Panc1 (cell line): ENCODE measurements around the gene SEC61G. TPM values are rescaled to one million over a fixed set of nuclear protein-coding genes. Genes with fewer than 3 reads are reported as not detected.

Experiments used
- ATAC-seq: fragments of 200-7000 bp; cut with Tn5 transposase; 2 replicates; pipeline ENCODE4 v1.9.1; 2020; ENCODE audit warnings: mild to moderate bottlenecking, moderate library complexity
- BruUV-seq: library from RNA; stranded (reverse); fragments of 400-500 nt; replicated peaks from 2 replicates; lab custom pipeline; 2021; lab: Mats Ljungman, UMichigan
- CTCF ChIA-PET: fragments of 300-600 bp; sonication (Branson Sonifier 250); formaldehyde crosslinking; loops from one replicate; lab custom pipeline; 2022; ENCODE audit warnings: antibody characterized with exemption; lab: Charles Lee
- POLR2A ChIA-PET: fragments of 300-600 bp; sonication (Branson Sonifier 250); formaldehyde crosslinking; loops from one replicate; lab custom pipeline; 2022; ENCODE audit warnings: antibody characterized with exemption; lab: Charles Lee
- DNase-seq: peaks from one replicate; pipeline ENCODE4 v3.0.0-alpha.2; 2010; ENCODE audit warnings: low read depth, low spot score
- H3K27ac ChIP-seq: 2 replicates; pipeline ENCODE4 v1.5.1; 2011; ENCODE audit warnings: mild to moderate bottlenecking, low read length, inconsistent platforms
- H3K27me3 ChIP-seq: fragments of 200-500 bp; sonication (Bioruptor generic); 2 replicates; pipeline ENCODE4 v1.6.0; 2014; ENCODE audit warnings: low read length, inconsistent platforms; ENCODE audit not compliant: control insufficient read depth, insufficient read depth
- H3K36me3 ChIP-seq: fragments of 200-500 bp; sonication (Bioruptor generic); 2 replicates; pipeline ENCODE4 v1.5.1; 2014; ENCODE audit warnings: inconsistent platforms, mild to moderate bottlenecking, low read length, moderate library complexity; ENCODE audit not compliant: control insufficient read depth, insufficient read depth
- H3K4me1 ChIP-seq: 2 replicates; pipeline ENCODE4 v1.5.1; 2011; ENCODE audit warnings: inconsistent platforms, mild to moderate bottlenecking, low read length, moderate library complexity; ENCODE audit not compliant: control insufficient read depth, insufficient read depth
- H3K4me3 ChIP-seq, 2 experiments: 2 replicates each; pipeline ENCODE4 v1.5.1; 2011 to 2012; ENCODE audit warnings: low read depth in 2 of 2, low read length in 2 of 2, mild to moderate bottlenecking in 2 of 2, inconsistent platforms in 1 of 2, moderate library complexity in 1 of 2
- H3K9me3 ChIP-seq: fragments of 200-500 bp; sonication (Bioruptor generic); 2 replicates; pipeline ENCODE4 v1.5.1; 2014; ENCODE audit warnings: low read depth, mild to moderate bottlenecking, inconsistent platforms, low read length, moderate library complexity; ENCODE audit not compliant: control insufficient read depth, insufficient read depth
- POLR2AphosphoS5 ChIP-seq: IDR thresholded peaks from 2 replicates; pipeline ENCODE4 v1.6.1; 2012; ENCODE audit warnings: mild to moderate bottlenecking, low read depth, low read length, moderate library complexity
- SIN3A ChIP-seq: IDR thresholded peaks from 2 replicates; pipeline ENCODE4 v1.6.1; 2012; ENCODE audit warnings: low read depth, mild to moderate bottlenecking, low read length, moderate library complexity, borderline replicate concordance; ENCODE audit not compliant: insufficient read depth
- TCF7L2 ChIP-seq: IDR thresholded peaks from 2 replicates; pipeline ENCODE4 v1.6.1; 2011; ENCODE audit warnings: mild to moderate bottlenecking, low read depth, low read length, inconsistent platforms
- in situ Hi-C: cut with HindIII; loops from 2 replicates; pipeline ENCODE4 v1.10.0; 2016; ENCODE audit warnings: low sequenced_read_pairs, low pct_unique_long_range_greater_than_20kb
- intact Hi-C: fragments of 100-400 bp; cut with micrococcal nuclease; formaldehyde crosslinking; loops from one replicate; pipeline ENCODE4 v1.10.0; 2022; ENCODE audit not compliant: unreplicated experiment
- total RNA-seq: library from RNA; stranded (reverse); gene quantifications from one replicate; pipeline ENCODE4 v1.2.1, GENCODE V29; 2021; ENCODE audit not compliant: unreplicated experiment
- TF ChIP-seq, protein P1 (sequence below): fragments of 450-650 bp; IDR thresholded peaks from 2 replicates; pipeline ENCODE4 v1.5.1; 2017; ENCODE audit warnings: mild to moderate bottlenecking
- TF ChIP-seq, protein P2 (sequence below), 2 experiments: IDR thresholded peaks; 2 replicates each; pipeline ENCODE4 v1.6.1; 2011 to 2012; ENCODE audit warnings: low read depth in 2 of 2, control low read depth in 1 of 2, low read length in 1 of 2, mild to moderate bottlenecking in 1 of 2, moderate library complexity in 1 of 2; ENCODE audit not compliant: insufficient read depth in 1 of 2

SEC61G gene
- total RNA-seq, 1 experiment from 2014 or later, result 197 TPM

DNA sequence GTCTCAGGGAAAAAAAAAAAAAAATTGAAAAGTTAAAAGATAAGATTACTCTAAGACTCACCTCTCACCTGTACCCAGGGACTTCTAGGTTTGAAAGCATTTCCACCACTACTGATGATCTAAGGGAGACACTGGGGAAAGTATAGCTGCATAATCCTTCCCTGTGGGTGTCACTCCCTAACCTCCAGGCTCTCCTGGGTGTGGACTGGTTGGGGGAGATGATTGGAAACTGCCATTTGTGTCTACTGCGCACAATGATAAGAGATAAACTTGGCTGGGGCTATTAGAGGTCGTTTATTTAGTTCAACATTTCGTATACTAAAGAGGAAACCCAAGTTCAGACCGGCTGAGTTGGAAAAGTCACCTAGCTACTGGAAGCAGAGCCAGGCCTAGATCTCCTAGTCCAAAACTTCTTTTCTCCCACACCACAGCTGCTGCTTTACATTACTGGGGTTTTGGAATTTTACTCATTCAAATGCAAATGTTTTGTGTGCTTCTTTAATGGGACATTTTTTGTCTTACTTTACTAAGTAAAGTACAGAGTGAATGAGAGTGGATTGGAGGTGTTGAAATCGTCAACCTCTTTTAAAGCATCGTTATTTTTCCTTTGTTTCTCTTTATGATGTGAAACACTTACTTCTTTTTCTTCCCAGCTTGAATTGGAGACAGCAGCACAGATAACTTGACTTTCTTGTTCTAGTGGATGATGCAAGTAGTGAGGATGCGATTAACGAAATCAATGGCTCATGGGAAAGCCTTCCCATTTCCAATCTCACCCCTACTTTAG is 22.3 kb upstream of the SEC61G start:
- no peaks in the 10 kb centered on the region for H3K36me3 ChIP-seq
- TF ChIP-seq TCF7L2 (no peak), SIN3A (no peak), POLR2AphosphoS5 (no peak)
- TF ChIP-seq, protein P1, sequence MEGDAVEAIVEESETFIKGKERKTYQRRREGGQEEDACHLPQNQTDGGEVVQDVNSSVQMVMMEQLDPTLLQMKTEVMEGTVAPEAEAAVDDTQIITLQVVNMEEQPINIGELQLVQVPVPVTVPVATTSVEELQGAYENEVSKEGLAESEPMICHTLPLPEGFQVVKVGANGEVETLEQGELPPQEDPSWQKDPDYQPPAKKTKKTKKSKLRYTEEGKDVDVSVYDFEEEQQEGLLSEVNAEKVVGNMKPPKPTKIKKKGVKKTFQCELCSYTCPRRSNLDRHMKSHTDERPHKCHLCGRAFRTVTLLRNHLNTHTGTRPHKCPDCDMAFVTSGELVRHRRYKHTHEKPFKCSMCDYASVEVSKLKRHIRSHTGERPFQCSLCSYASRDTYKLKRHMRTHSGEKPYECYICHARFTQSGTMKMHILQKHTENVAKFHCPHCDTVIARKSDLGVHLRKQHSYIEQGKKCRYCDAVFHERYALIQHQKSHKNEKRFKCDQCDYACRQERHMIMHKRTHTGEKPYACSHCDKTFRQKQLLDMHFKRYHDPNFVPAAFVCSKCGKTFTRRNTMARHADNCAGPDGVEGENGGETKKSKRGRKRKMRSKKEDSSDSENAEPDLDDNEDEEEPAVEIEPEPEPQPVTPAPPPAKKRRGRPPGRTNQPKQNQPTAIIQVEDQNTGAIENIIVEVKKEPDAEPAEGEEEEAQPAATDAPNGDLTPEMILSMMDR, result no peak
- TF ChIP-seq, protein P2, sequence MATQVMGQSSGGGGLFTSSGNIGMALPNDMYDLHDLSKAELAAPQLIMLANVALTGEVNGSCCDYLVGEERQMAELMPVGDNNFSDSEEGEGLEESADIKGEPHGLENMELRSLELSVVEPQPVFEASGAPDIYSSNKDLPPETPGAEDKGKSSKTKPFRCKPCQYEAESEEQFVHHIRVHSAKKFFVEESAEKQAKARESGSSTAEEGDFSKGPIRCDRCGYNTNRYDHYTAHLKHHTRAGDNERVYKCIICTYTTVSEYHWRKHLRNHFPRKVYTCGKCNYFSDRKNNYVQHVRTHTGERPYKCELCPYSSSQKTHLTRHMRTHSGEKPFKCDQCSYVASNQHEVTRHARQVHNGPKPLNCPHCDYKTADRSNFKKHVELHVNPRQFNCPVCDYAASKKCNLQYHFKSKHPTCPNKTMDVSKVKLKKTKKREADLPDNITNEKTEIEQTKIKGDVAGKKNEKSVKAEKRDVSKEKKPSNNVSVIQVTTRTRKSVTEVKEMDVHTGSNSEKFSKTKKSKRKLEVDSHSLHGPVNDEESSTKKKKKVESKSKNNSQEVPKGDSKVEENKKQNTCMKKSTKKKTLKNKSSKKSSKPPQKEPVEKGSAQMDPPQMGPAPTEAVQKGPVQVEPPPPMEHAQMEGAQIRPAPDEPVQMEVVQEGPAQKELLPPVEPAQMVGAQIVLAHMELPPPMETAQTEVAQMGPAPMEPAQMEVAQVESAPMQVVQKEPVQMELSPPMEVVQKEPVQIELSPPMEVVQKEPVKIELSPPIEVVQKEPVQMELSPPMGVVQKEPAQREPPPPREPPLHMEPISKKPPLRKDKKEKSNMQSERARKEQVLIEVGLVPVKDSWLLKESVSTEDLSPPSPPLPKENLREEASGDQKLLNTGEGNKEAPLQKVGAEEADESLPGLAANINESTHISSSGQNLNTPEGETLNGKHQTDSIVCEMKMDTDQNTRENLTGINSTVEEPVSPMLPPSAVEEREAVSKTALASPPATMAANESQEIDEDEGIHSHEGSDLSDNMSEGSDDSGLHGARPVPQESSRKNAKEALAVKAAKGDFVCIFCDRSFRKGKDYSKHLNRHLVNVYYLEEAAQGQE (IDR thresholded peaks at IDR 0.05; ENCODE audit: insufficient read depth in 1 of 2, low read depth in 2 of 2, low read length in 1 of 2), result no peak
- ChIA-PET POLR2A (no interaction called here), CTCF (interaction anchor here (0.9 kb wide), 1 partner anchor 474 kb away, joined by 4 read pairs; no protein-coding TSS in a partner anchor)
- BruUV-seq, result no TSS peak
- H3K27me3 ChIP-seq, result no peaks in the 10 kb centered on the region
- H3K9me3 ChIP-seq, result no peaks in the 10 kb centered on the region
- ATAC-seq (no peak), DNase-seq (no peak)
- H3K27ac ChIP-seq, result no peak overlapping the region
- in situ Hi-C loops, result no loop called here
- no peak overlapping the region for H3K4me3 ChIP-seq
- intact Hi-C loops, result no loop called here
- H3K4me1 ChIP-seq, result no peaks in the 10 kb centered on the region

DNA sequence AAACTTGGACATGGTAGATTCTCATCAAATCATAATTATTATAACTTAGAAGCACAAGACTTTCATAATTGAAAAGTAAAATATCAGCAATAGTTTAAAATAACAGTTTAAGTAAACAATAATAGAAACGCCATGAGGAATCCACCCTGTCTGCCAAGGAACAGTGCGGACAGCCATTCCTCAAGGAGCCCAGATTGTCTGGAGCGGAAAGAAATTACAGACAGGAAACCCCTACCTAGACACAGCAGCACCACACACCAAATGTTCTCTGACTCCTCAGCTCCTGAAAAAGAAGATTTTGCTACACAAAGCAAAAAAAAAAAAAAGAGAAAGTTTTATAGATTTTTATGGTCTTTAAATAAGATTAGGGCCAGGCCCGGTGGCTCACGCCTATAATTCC is 21.5 kb upstream of the SEC61G start:
- in situ Hi-C loops (no loop called here), intact Hi-C loops (no loop called here)
- DNase-seq (no peak), ATAC-seq (no peak)
- no TSS peak for BruUV-seq
- CTCF ChIA-PET, result interaction anchor here (0.9 kb wide), 1 partner anchor 475 kb away, joined by 4 read pairs; no protein-coding TSS in a partner anchor
- Histone ChIP-seq H3K4me1 (no peaks in the 10 kb centered on the region), H3K4me3 (no peak overlapping the region), H3K27me3 (no peaks in the 10 kb centered on the region), H3K36me3 (no peaks in the 10 kb centered on the region), H3K27ac (no peak overlapping the region), H3K9me3 (no peaks in the 10 kb centered on the region)
- POLR2A ChIA-PET, result no interaction called here
- TF ChIP-seq POLR2AphosphoS5, result no peak
- no peak for TF ChIP-seq TCF7L2
